ENCODE data around the gene TMC6.
"Not testable (repeated sequence)": the region's sequence is repeated elsewhere in the genome, so short reads cannot be mapped to it uniquely, and the experiment has no call there.

Gene TMC6

DNA sequence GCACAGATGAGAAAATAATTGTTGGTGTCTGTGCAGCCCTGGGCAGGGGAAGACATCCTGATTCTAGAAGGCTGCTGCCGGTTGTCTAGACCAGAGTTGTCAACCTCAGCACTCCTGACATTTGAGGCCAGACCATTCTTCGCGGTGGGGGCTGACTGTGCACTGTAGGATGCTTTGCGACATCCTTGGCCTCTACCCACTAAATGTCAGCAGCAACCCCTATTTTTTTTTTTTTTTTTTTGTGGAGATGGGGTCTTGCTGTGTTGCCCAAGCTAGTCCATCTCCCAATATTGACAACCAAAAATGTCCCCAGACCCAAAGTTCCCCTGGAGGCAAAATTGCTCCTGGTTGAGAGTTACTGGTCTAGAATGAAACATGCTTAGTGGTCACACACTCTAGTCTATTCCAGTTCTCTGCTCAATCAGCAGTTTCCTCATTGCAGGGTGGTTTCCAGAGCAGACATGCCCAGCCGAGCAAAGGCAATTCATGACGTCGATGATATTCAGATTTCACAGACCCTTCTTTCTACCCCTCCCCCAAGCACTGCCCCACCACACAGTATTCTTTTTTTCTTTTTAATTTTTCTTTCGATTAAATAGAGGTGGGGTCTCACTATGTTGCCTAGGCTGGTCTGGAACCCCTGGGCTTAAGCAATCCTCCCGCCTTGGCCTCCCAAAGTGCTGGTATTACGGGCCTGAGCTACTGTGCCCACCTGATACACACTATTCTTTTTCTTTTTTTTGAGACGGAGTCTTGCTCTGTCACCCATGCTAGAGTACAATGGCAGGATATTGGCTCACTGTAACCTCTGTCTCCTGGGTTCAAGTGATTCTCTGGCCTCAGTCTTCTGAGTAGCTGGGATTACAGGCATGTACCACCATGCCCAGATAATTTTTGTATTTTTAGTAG, 26.6 kb upstream of the TMC6 start:
- no peak for DNase-seq

- DNase-seq: no peak
These were observed 23.0 kb upstream of the TMC6 start for GRCh38 chr17:78151514-78152008.

GRCh38 chr17:78148286-78149016, 19.9 kb upstream of the TMC6 start:
- DNase-seq: no peak

DNA sequence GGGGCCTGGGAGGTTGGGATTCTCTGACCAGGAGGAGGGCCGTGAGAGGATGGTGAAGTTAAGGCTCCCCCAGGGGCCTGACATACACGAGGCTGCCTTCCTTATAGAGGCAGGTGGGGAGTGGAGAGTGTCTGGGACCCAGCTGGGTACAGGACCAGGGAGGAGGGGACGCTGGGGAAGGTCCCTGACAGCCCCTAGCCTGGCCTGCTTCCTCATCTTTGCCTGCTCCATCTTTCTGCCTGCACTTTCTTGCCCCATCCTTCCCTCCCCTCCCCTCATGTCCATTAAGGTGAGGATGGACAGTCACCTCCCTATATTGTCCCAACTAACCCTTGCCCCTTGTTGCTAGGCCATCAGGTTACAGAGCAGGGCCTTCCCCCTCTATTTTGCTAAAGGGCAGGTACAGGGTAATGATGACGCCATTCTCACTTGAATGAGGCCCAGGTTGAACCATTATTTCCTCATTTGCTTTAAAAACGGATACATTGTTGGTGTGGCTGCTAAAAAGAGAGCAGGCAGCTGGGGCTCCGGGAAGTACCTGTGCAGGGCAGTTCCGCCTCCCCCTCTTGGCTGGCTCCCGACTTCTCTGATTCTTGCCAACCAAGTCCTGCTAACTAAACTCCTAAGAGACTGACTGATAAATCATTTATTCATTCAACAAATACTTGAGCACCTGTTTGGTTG, 18.9 kb upstream of the TMC6 start:
- DNase-seq: no peak

- DNase-seq: no peak
These were observed 18.3 kb upstream of the TMC6 start for GRCh38 chr17:78146881-78147280.

- no peak for DNase-seq
These were observed 17.9 kb upstream of the TMC6 start for GRCh38 chr17:78146471-78146869.

DNA sequence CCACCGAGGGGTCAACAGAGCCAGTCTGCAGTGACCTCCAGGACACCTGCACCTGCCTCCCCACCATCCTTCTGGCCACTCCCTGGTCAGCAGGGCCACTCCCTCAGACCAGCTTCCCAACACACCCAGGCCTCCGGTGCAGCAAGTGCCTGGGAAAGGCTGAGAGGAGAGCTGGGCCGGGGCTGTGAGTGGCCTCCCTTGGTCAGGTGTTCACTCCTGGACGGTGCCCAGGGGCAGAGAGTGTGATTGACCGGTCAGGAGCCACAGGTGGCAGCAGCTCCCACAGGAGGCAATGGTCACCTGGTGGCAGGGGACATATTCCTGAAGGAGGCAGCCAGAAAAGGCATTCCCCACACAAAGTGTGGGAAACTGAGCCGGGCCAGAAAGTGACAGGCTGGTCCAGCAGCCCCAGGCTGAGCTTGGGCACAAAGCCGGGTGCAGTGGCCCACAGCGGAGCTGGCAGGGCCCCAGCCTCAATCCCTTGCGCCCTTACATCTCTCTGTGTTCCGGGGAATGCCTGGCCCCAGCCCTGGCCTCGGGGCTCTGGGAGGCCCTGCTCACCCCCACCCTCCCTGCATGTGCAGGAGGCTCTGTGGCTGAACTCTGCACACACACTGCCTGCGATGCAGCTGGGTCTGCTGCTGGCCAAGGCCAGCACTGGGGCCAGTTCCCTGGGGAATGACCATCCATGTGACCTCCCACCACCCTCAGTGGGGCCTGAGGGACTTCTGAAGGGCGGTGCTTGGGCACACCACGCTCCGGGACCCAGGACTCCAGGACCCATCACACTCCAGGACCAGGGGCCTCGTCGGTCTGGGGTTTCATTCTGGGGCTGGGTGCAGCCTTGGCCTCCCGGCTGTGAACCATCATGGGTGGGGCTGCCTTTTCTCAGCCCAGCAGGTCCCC, 16.4 kb upstream of the TMC6 start:
- DNase-seq: no peak

- DNase-seq: peak; percentile 19
These were observed 15.7 kb upstream of the TMC6 start for GRCh38 chr17:78144147-78144719.

DNA sequence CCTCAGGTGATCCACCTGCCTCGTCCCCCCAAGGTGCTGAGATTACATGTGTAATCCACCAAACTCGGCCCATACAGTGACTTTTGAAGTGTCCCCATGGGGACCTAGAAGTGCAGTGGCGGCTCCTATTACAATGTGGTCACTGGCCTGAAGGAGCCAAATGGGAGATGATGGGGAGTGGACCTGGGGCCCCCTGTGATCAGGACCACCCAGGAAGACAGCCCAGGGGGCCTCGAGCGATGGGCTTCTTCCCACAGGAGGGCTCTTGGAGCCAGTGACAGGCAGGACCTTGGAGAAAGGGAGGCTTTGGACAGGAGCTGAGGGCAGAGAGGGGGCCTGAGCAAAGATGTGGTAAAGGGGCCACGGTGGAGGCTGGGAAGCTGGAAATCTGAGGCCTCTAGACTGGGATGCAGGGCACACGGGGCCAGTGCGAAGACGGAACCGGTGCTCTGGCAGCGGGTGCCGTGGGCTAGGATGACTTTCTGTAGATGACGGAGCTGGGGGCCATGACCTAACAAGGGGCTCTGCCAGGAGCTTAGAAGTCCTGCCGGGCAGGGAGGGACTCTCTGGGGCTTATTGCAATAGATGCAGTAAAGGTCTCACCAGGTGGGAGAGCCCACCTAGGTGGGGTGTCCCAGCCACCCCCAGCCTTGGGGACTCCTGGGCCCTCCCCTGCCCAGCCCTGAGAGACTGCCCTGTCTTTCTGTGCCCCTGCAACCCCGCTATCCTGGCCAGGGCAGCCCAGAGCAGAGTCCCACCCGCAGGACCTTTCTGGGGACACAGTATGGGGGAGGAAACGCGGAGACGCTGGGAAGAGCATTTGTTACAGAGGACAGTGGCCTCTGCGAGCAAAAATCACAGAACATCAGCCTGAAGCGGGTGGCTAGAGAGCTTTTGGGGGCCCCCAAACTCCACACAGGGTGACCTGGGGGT, 14.9 kb upstream of the TMC6 start:
- DNase-seq: no peak

DNA sequence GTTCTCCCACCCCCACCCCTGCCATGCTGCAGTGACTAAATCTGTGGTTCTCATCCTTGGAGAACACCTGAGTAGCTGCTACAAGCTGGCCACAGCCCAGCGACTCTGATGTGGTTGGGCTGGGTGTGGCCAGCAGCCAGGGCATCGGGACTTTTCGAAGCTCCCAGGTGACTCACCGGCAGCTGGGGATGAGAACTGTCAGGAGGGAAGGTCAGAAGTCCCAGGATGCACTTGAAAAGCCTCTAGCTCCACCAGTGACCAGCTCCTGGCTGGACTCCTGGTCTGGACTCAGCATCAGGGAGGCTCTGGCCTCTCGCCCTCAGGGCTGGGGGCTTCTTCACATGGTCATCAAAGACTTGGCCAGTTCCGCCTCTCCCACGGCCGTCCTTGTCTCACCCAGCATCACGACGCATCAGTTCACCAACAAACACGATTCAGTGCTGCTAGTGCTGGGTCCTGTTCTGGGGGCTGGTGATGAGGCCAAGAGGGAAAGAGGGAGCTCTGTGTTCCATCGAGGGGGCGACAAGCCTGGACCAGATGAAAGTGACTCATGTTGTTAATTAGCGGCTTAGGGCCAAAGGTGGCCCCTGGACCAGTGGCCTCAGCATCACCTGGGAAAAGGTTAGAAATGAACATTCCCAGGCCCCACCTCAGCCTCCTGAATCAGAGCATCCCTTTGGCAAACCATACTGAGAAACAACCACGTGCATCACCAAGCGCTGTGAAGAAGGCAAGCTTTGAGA, 13.7 kb upstream of the TMC6 start:
- no peak for DNase-seq

GRCh38 chr17:78141437-78142118, 13.0 kb upstream of the TMC6 start:
- DNase-seq: no peak

GRCh38 chr17:78140169-78141051, 11.9 kb upstream of the TMC6 start:
- DNase-seq: peak; percentile 82

GRCh38 chr17:78139861-78140168, 11.3 kb upstream of the TMC6 start:
- not testable (repeated sequence) for DNase-seq

GRCh38 chr17:78138204-78139060, 9.9 kb upstream of the TMC6 start:
- no peak for DNase-seq

DNA sequence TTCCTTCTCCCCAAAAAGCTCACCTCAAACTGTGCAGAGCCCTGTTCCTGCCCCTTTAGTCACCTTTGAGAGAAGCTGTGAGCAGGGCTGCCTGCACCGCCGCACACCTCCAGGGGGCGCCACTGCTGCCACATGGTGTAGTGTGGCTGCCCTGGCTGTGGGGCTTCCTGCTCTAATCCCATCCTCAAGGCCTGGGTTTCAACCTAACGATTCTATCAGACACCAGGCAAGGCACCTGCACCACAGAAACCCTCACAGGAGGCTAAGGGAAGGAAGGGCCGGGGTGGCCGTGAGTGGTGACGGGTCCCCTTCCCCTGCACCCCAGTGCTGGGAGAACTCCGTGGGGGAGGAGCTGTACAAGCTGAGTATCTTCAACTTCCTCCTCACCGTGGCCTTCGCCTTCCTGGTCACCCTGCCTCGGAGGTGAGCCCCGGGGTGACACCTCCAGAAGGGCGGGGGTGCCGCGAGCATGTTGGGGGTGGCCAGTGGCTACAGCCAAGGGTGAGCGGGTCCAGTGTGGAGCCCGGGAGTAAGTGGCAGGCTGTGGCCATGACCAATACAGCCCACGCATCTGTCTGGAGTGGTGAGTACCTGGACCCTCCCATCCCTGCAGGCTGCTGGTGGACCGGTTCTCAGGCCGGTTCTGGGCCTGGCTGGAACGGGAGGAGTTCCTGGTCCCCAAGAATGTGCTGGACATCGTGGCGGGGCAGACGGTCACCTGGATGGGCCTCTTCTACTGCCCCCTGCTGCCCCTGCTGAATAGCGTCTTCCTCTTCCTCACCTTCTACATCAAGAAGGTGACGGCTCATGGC, 9.0 kb upstream of the TMC6 start:
- no peak for DNase-seq

DNA sequence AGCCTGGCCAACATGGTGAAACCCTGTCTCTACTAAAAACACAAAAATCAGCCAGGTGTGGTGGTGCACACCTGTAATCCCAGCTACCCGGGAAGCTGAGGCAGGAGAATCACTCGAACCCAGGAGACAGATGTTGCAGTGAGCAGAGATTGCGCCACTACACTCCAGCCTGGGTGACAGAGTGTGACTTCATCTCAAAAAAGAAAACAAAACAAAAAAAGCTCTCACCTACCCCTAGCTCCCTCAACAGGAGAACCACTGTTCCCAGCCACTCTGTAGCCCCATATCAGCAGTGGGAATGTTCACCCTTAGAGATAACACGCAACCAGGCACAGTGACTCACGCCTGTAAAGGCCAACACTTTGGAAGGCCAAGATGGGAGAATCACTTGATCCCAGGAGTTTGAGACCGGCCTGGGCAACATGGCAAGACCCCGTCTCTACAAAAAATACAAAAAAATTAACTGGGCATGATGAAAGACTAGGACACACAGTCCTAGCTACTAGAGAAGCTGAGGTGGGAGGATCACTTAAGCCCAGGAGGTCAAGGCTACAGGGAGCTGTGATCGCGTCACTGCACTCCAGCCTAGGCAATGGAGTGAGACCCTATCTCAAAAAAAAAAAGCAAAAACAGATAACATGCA, 7.4 kb upstream of the TMC6 start:
- no peak for DNase-seq

Data from NCI-H1105 treated with DMSO at 0.1 percent for 48 hours (cell line).